ENCODE results near the gene MAN1A1. TPM values are rescaled to one million over a fixed set of nuclear protein-coding genes. Genes with fewer than 3 reads are reported as not detected.

Gene MAN1A1
- total RNA-seq, 2 donors from 2014 or later: 41.7 to 43.7 TPM

- no peak overlapping the region for H3K4me3 Mint-ChIP-seq
Observed at GRCh38 chr6:119196715-119197114, 152.8 kb downstream of the MAN1A1 start.

GRCh38 chr6:119195848-119196247 lies 153.7 kb downstream of the MAN1A1 start:
- H3K27me3 ChIP-seq (ENCODE audit: control insufficient read depth, insufficient read depth, low read length, poor library complexity, severe bottlenecking): no peaks in the 10 kb centered on the region
- 90 to 97% methylated on average over 4 to 5 of the region's 5 CpGs for WGBS, 2 experiments (ENCODE audit: insufficient coverage in 1 of 2, insufficient read length in 1 of 2)
- no peak overlapping the region for H3K27ac Mint-ChIP-seq
- H3K9me3 ChIP-seq (ENCODE audit: control insufficient read depth, low read length): no peaks in the 10 kb centered on the region
- H3K36me3 ChIP-seq (ENCODE audit: control insufficient read depth, insufficient read depth, low read length): peaks cover 70% of the 10 kb centered on the region
- no peak overlapping the region for H3K27ac ChIP-seq (ENCODE audit: low read depth, low read length)
- no peak overlapping the region for H3K4me3 Mint-ChIP-seq
- H3K4me3 ChIP-seq (ENCODE audit: low read length): no peak overlapping the region
- no peak overlapping the region for H3K9ac ChIP-seq (ENCODE audit: extremely low read depth, low read length, poor library complexity, severe bottlenecking)
- peaks cover 53% of the 10 kb centered on the region for H3K36me3 Mint-ChIP-seq (ENCODE audit: low read depth)
- no peaks in the 10 kb centered on the region for H3K27me3 Mint-ChIP-seq (ENCODE audit: insufficient read depth)
- TF ChIP-seq CTCF (conservative IDR thresholded peaks at IDR 0.05): no peak
- H3K4me1 ChIP-seq (ENCODE audit: control insufficient read depth, insufficient read depth, low read length): no peaks in the 10 kb centered on the region
- H3K9me3 Mint-ChIP-seq: no peaks in the 10 kb centered on the region
- H3K4me1 Mint-ChIP-seq: peaks cover 14% of the 10 kb centered on the region
- DNase-seq: no peak

More at GRCh38 chr6:119196715-119197114, 152.8 kb downstream of the MAN1A1 start:
- no peak overlapping the region for H3K4me3 ChIP-seq (ENCODE audit: low read length)
- DNase-seq: no peak
- peaks cover 70% of the 10 kb centered on the region for H3K36me3 ChIP-seq (ENCODE audit: control insufficient read depth, insufficient read depth, low read length)
- no peaks in the 10 kb centered on the region for H3K9me3 ChIP-seq (ENCODE audit: control insufficient read depth, low read length)
- no peaks in the 10 kb centered on the region for H3K27me3 Mint-ChIP-seq (ENCODE audit: insufficient read depth)
- no peak overlapping the region for H3K9ac ChIP-seq (ENCODE audit: extremely low read depth, low read length, poor library complexity, severe bottlenecking)
- no peak for TF ChIP-seq CTCF (conservative IDR thresholded peaks at IDR 0.05)
- no peaks in the 10 kb centered on the region for H3K9me3 Mint-ChIP-seq
- H3K27ac Mint-ChIP-seq: no peak overlapping the region
- no peaks in the 10 kb centered on the region for H3K4me1 ChIP-seq (ENCODE audit: control insufficient read depth, insufficient read depth, low read length)
- H3K27me3 ChIP-seq (ENCODE audit: control insufficient read depth, insufficient read depth, low read length, poor library complexity, severe bottlenecking): no peaks in the 10 kb centered on the region
- peaks cover 49% of the 10 kb centered on the region for H3K36me3 Mint-ChIP-seq (ENCODE audit: low read depth)
- H3K4me1 Mint-ChIP-seq: peaks cover 14% of the 10 kb centered on the region
- WGBS, 2 experiments (ENCODE audit: insufficient coverage in 1 of 2, insufficient read length in 1 of 2): 91 to 93% methylated on average over 4 of the region's 4 CpGs
- no peak overlapping the region for H3K27ac ChIP-seq (ENCODE audit: low read depth, low read length)

GRCh38 chr6:119195204-119195603 lies 154.4 kb downstream of the MAN1A1 start:
- Histone ChIP-seq H3K4me1 (ENCODE audit: control insufficient read depth, insufficient read depth, low read length) (no peaks in the 10 kb centered on the region), H3K36me3 (ENCODE audit: control insufficient read depth, insufficient read depth, low read length) (peaks cover 69% of the 10 kb centered on the region), H3K27me3 (ENCODE audit: control insufficient read depth, insufficient read depth, low read length, poor library complexity, severe bottlenecking) (no peaks in the 10 kb centered on the region), H3K4me3 (ENCODE audit: low read length) (no peak overlapping the region), H3K9me3 (ENCODE audit: control insufficient read depth, low read length) (no peaks in the 10 kb centered on the region), H3K9ac (ENCODE audit: extremely low read depth, low read length, poor library complexity, severe bottlenecking) (no peak overlapping the region), H3K27ac (ENCODE audit: low read depth, low read length) (no peak overlapping the region)
- Mint-ChIP-seq H3K27me3 (ENCODE audit: insufficient read depth) (no peaks in the 10 kb centered on the region), H3K9me3 (no peaks in the 10 kb centered on the region), H3K4me1 (peaks cover 14% of the 10 kb centered on the region), H3K36me3 (ENCODE audit: low read depth) (peaks cover 56% of the 10 kb centered on the region), H3K27ac (no peak overlapping the region), H3K4me3 (no peak overlapping the region)
- DNase-seq: no peak
- TF ChIP-seq CTCF (conservative IDR thresholded peaks at IDR 0.05): no peak
- 89 to 95% methylated on average over 2 of the region's 2 CpGs for WGBS, 2 experiments (ENCODE audit: insufficient coverage in 1 of 2, insufficient read length in 1 of 2)
